Measurements from ENCODE around the gene PABPC4L. TPM values are rescaled to one million over a fixed set of nuclear protein-coding genes. Genes with fewer than 3 reads are reported as not detected.
A peak's percentile ranks its signal among the peaks of the same experiment; 100 is the strongest.

The PABPC4L gene
- under 1 TPM; 0.26 to 0.33 TPM for total RNA-seq

DNA sequence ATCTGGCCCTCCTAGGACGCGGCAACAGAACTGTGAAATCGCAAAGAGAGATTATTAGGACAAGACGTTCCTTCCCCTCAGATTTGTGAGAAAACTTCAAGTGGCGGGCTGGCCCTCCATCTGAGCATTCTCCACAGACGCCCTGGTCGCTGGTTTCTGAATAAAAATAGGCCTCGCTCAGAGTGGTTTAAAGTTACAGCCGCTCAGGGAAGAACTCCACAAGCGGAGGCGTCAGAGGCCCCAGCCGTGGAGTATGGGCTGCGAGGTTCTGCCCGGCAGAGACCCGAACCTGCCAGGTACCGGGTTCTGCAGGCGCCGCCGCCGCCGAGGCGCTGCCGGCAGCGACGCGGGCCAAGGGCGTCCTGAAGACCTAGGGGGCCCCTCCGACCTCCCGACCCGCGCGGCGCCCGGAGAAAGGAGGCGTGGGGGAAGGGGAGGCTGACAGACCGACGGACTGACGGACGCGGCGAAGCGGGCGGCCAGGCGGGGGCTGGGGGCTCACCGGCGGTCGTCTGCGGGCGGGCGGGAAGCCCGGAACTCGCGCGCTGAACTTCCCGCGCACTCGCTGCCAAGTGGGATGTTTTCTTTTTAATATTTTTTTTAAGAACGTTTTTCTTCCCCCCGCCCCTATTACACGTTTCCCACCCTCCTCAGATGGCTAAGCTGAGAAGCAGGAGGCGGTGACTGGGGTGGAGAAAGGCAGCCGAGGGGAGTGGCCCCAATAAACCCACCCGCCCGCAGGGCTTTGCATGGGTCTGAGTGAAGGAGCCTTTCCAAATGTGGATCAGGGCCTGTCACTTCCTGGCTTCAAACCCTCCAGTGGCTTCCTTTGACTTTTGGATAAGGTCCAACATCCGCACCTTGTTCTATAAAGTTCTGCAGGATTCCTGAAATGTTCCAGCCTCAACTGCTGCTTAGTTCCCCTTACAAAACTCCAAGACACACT is at the start of gene PABPC4L:
Gene PABPC4L, minus strand, starts transcription at position 574 of the 946 bp plus-strand sequence. CDS start 770 bp downstream, outside the sequence.
- H3K27me3 ChIP-seq, result peaks cover 0 to 6% of the 10 kb centered on the region in 2 donors
- DNase-seq, result peak; percentile 16 to 49 (median 20)
- peak within 1 kb of the TSS in 2 of 4 donors; percentile 40 to 46 for H3K27ac ChIP-seq
- H3K4me1 ChIP-seq, result peaks cover 17% of the 10 kb centered on the region
- intact Hi-C loops (cut with DNase I), result no loop called here
- no peak for TF ChIP-seq POLR2A (IDR thresholded peaks at IDR 0.05)
- TF ChIP-seq, protein P1, sequence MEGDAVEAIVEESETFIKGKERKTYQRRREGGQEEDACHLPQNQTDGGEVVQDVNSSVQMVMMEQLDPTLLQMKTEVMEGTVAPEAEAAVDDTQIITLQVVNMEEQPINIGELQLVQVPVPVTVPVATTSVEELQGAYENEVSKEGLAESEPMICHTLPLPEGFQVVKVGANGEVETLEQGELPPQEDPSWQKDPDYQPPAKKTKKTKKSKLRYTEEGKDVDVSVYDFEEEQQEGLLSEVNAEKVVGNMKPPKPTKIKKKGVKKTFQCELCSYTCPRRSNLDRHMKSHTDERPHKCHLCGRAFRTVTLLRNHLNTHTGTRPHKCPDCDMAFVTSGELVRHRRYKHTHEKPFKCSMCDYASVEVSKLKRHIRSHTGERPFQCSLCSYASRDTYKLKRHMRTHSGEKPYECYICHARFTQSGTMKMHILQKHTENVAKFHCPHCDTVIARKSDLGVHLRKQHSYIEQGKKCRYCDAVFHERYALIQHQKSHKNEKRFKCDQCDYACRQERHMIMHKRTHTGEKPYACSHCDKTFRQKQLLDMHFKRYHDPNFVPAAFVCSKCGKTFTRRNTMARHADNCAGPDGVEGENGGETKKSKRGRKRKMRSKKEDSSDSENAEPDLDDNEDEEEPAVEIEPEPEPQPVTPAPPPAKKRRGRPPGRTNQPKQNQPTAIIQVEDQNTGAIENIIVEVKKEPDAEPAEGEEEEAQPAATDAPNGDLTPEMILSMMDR (IDR thresholded peaks at IDR 0.05), result no peak
- WGBS, 2 donors, result 3 to 13% methylated on average over 17 to 65 of the region's 65 CpGs
- no peaks in the 10 kb centered on the region for H3K36me3 ChIP-seq (replicated peaks in 1 of 2; ENCODE audit: insufficient read depth in 1 of 2, low read depth in 2 of 2)
- H3K4me3 ChIP-seq, result peak within 1 kb of the TSS in 1 of 2 donors; percentile 45
- ATAC-seq, result peak; percentile 68
- no peaks in the 10 kb centered on the region for H3K9me3 ChIP-seq

GRCh38 chr4:134251322-134251721 is 49.7 kb upstream of the PABPC4L start:
- Histone ChIP-seq H3K27me3 (no peaks in the 10 kb centered on the region), H3K36me3 (replicated peaks in 1 of 2; ENCODE audit: insufficient read depth in 1 of 2, low read depth in 2 of 2) (no peaks in the 10 kb centered on the region), H3K4me3 (no peak overlapping the region), H3K9me3 (no peaks in the 10 kb centered on the region), H3K27ac (no peak overlapping the region), H3K4me1 (no peaks in the 10 kb centered on the region)
- DNase-seq (no peak), ATAC-seq (no peak)
- intact Hi-C loops (cut with DNase I), result no loop called here
- 37 to 79% methylated on average over 1 of the region's 1 CpG for WGBS, 2 donors
- TF ChIP-seq POLR2A (IDR thresholded peaks at IDR 0.05), result no peak
- TF ChIP-seq, protein P1 (IDR thresholded peaks at IDR 0.05), result no peak

DNA sequence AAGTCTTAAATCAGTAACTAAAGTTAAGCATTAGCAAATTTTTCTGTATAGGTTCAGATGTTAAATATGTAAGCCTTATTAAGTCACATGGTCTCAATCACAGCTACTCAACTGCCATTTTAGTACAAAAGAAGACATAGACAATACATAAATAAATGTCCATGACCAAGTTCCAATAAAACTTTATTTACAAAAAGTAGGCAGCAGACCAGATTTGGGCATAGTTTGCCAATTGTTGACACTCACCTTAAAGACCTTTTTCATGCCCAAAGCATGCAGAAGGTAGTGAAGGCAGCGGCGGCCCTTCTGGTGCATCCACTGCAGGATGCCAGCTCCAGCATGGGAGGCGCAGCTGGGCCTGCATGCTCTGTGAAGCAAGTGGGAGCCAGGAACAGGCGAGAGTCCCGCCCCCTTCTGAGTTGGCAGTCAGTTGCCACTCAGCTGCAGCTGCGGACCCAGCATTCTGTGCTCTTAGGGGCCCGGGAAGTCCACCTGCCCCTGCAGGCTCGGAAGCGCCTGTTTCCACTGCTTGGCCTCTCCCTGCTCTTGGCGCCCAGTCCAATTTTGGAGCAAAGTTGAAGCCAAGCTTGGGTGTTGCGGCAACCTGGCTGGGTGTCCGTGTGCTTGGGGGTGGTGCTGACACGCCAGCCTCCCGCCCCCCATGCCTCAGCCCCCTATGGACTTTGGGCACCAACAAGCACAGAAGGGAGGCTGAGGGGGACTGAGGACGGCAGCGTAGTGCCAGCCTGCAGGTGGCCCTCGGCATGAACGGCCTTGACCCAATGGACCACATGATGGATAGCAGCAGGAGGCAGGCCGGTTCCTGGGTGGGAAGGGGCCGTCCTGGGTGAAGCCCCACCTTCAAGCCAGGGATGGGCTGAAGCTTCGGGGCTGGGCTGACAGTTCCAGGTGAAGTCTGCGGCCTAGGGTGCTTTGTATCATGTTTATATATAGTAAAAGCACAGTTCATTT is 42.4 kb upstream of the PABPC4L start:
- WGBS, 2 donors, result 81 to 95% methylated on average over 14 to 22 of the region's 22 CpGs
- Histone ChIP-seq H3K9me3 (no peaks in the 10 kb centered on the region), H3K27me3 (no peaks in the 10 kb centered on the region), H3K4me3 (no peak overlapping the region), H3K36me3 (replicated peaks in 1 of 2; ENCODE audit: insufficient read depth in 1 of 2, low read depth in 2 of 2) (no peaks in the 10 kb centered on the region), H3K27ac (no peak overlapping the region), H3K4me1 (no peaks in the 10 kb centered on the region)
- no peak for ATAC-seq
- DNase-seq, result no peak
- intact Hi-C loops (cut with DNase I), result no loop called here
- no peak for TF ChIP-seq POLR2A (IDR thresholded peaks at IDR 0.05)
- TF ChIP-seq, protein P1 (IDR thresholded peaks at IDR 0.05), result no peak

DNA sequence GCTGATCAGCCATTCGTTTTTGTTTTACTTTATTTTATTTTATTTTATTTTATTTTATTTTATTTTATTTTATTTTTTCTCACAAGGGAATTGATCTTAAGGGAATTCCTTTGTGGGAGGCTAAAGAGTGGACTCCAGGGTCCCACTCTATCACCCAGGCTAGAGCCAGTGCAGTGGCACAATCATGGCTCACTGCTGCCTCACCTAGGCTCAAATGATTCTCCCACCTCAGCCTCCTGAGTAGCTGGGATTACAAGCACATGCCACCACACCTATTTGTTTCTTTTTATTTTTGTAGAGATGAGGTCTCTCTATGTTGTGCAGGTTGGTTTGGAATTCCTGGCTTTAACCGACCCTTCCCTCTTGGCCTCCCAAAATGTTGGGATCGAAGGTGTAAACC is 17.5 kb upstream of the PABPC4L start:
- Histone ChIP-seq H3K4me1 (no peaks in the 10 kb centered on the region), H3K27me3 (no peaks in the 10 kb centered on the region), H3K4me3 (no peak overlapping the region), H3K36me3 (replicated peaks in 1 of 2; ENCODE audit: insufficient read depth in 1 of 2, low read depth in 2 of 2) (no peaks in the 10 kb centered on the region), H3K9me3 (no peaks in the 10 kb centered on the region), H3K27ac (no peak overlapping the region)
- intact Hi-C loops (cut with DNase I), result no loop called here
- DNase-seq, result no peak
- TF ChIP-seq, protein P1 (IDR thresholded peaks at IDR 0.05), result no peak
- TF ChIP-seq POLR2A (IDR thresholded peaks at IDR 0.05), result no peak
- WGBS, 2 donors, result 58 to 61% methylated on average over 3 of the region's 3 CpGs
- ATAC-seq, result no peak
